T-helper 1 cell (primary cell): ENCODE measurements around the gene SEMA6A.

Experiments
- DNase-seq, 5 donors: peaks; one replicate each; pipeline ENCODE4 v3.0.0-alpha.2; 2012 to 2020

The SEMA6A gene

DNA sequence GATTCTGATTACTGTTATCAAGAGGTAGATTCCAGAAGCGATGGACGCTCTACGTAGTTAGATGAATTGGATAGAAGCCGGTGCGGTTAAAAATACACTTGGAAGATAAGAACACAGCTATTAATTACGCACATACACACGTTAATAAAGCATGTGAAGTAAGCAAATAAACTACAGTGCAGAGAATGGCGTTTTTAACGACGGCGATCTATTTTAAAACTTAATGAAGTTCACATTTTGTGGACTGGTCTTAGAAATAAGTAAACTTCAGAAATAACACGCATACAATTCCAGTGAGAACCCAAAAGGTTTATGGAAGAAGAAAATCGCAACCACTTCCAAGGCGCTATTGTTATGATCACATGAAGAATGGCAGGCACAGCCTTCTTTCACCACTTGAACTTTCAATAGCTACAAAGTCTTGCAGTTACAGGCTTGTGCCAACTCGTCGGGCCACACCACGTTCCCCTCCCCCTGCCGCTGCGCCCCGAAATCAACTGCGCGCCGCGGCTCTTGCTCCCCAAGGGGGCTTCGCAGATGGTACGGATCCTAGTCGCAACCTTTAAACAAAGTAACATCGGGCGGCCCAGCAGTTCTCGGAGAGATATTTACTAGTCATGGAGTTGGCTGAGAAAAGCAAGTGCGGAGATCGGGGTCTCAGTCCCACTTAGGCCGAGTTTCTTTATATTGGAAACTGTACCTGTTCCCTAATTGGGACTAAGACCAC lies 866 bp upstream of the SEMA6A start:
- no peak for DNase-seq

DNA sequence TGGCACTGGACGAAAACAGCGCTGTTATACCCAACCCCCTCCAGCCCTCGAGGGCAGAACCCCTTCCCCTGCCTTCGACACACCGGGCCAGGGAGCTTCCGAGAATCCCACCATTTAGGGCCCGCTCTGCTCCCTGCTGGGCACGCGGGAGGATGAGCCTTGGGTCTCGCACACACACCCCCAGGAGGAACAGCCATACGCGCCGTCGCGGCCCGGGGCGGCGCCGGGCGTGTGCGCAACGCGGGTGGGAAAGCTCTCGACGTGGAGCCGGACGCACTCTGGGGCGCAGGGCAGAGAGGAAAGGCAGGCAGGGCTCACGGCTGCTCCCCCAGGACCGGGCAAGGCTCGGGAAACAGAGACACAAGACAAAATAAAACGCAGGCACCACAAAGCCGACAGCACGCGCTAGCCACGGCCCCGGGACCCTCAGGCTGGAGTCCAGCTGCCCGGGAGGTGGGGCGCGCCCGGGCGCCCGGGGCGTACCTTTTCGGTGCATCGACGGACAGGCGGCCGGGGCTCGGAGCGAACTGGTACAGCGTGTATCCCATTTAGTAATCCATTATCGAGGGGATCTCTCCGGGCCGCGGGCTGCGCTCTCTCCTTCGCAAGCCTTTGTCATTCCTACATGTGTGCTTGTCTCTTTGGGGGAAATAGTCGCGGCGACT lies 789 bp downstream of the SEMA6A start:
- no peak for DNase-seq

DNA sequence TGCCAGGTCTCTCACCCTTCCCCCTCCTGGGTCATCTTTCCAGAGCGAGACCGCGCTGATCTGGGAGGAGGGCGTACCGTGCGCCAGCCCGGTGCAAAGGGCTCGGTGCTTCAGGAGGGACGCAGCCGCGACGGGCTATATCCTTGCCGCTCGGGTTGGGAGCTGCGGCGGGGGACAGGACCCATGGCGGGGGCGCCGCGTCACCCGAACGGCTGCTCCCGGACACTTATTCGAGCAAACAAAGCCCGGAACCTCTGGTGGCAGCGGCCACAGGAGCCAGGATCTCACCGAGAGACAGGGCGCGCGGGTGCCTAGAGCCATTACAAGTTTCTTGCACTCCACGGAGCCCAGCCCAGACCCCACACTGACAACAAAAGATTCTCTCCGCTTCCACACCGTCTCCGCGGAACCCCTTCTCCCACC lies 1.3 kb downstream of the SEMA6A start:
- no peak for DNase-seq

DNA sequence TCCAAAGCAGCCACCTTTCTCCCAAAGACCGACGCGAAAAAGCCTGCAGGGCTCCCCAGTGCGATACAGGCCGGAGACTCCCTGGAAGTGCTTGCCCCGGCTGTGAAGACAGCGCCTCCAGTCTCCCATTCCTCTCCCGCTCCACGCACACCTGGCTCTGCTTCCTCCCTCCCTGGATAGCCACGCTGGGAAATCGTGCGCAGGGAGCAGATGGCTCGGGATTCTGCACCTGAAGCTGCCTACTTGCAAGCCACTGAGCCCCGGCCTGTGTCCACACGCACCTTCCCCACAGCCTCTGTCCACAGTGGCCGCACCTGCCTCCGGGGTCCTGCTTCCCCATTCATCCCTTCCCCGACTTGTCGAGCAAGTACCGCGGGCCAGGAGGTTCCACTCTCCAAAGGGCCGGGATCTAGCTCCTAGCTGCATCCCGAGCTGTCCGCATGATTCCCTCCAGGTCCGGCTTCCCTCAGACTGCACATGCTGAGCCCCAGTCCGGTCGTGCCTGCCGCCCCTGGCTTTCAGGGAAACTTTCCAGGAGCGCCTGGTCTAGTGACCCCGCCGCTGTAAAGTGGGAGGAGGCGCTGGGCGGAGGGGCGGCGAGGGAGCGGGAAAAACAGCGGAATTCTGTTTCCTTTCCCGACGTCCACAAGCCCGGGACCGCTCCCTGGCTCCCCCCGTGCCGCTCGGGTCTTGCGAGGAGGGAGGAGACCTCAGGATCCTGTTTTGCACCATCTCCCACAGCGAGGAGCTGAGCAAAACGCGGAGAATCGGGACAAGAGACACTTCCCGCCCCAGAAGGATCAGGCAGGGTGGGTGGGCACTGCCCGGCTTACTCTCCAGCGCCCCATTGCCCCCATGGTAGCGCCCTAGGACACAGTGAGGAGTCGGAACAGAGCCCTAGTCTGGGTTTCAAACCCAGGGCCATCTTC lies 2.0 kb downstream of the SEMA6A start:
- no peak for DNase-seq

DNA sequence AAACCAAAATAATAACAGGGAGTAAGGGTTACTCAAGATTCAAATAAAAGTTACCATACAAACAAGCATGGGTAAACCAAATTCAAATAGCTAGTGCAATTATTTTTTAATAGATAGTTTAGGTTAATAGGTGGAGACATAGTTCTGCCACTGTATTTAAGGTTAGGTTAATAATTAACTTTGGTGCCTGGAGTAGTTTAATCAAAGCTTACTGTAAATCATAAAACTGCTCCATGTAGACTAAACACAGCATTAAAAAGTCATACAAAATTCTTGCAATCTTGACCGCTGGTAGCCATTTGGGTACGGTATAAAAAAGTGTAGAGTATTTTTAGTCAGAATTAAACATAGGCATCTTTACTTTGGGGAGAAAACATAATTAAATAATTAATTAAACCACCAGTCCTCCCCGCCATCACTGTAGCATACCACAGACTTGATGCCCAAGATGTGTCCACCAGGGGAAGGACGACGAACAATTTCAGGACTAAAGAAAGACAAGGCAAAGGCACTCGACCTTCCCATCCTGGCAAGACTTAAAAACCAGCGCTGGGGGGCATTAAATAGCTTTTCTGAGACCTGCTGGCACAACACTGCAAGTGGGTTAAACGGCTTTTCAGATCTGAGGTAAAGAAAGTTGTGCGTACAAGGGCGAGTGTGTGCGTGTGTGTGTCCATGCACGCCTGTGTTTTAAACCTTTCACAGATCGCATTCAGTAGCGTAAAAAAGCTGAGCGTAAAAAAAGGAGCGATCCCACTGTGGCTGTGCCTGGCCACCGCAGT lies 2.9 kb downstream of the SEMA6A start:
- DNase-seq = no peak

DNA sequence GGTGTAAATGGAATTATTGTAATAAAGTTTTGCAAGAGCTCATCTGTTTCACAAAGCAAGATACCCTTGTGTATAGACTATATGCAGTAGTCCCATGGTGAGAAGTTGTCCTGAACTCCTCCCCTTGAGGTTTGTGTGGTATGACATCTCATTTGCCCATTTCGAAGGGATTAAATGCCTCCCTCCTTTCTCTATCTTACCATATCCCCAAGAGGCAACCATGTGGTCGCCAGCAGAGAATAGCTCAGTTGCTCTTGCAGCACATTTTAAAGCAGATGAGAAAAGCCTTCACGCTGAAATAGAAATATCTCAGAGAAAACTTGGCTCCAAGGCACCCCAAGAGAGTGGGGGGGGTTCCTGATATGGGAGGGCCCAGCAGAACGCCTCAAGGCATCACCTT lies 4.6 kb downstream of the SEMA6A start:
- DNase-seq = no peak

DNA sequence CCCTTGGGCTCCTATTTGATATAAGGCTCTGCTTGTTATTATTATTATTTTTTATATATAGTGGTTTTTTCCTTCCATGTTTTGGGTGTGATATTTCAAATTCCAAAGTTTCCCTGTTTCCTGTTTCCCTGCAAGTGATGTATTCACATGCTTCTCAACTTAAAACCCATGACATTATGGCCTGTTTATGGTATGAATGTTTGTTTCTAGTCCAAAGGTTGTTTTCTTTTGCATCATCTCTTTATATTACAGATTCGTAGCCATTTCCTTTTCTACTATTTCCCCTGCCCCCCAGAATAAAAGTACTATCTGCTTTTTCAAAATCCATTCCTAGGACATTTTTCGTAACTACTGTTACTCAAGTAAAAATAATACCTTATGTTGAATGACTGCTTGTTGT lies 7.5 kb downstream of the SEMA6A start:
- DNase-seq = no peak

DNA sequence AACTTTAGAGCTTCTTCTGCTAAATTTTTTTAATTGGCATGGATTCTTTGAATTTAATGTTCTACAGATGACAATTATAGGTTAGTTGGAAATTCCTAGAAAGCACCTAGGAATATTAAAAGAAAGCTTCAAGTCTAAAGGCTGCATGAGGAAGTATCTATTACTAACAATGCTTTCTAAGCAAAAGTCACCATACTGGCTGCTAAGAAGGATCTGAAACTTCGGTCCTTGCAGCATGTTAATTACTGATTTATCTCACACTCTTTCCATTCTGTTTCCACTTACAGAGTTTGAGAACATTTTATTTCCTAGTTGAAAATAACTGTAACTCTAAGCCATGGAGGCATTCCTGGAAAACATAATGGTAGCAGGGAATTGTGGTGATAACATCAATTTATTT lies 8.4 kb downstream of the SEMA6A start:
- DNase-seq = no peak

DNA sequence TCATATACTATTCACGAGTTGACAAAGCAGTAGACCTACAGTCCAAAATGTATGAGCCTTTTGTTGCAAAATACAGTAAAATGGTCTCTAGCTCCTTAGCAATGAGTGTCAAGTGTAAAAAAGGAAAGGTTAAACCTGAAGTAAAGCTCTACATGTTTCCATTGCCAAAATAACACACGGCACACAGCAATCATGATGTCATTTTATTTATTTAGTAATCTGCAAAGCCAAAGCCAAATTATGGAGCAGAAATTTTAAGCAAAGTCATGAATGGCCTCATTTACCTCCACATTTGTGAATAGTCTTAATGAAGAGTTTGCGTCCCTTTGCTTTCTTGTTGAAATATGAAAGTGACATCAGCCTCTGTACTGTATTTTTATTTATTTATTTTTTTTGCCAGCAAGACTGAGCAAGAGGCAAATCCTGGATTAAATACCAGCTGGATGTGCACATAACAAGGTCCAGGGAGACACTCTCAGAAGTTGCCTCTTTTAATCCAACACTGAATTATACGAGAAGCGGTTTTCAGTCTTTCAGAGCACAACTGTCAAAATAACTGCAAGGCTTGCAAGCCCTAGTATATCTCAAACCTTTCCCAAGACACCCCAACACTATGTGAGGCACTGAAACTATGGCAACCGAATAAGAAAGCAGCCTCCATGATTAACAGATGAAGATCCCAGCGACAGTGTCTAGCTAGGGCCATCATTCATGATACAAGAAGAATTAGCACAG lies 9.7 kb downstream of the SEMA6A start:
- DNase-seq = no peak

DNA sequence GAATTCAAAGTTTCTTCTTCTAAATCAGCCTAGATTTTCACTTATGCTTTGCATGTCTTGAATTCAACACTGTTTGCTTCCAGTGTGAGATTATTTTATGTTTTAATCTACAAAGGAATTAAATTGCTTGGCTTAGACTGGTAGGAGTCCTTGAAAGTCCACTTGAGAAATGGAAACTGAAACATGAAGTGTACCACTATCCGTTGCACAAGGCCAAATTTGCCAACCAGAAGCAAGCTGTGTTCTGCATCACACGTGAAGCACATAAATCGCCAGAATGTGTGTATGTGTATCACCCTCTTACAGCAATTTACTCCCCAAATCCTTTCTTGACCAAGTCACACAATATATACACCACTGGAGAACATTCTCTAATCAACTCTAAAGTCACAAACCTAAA lies 10.3 kb downstream of the SEMA6A start:
- no peak for DNase-seq

DNA sequence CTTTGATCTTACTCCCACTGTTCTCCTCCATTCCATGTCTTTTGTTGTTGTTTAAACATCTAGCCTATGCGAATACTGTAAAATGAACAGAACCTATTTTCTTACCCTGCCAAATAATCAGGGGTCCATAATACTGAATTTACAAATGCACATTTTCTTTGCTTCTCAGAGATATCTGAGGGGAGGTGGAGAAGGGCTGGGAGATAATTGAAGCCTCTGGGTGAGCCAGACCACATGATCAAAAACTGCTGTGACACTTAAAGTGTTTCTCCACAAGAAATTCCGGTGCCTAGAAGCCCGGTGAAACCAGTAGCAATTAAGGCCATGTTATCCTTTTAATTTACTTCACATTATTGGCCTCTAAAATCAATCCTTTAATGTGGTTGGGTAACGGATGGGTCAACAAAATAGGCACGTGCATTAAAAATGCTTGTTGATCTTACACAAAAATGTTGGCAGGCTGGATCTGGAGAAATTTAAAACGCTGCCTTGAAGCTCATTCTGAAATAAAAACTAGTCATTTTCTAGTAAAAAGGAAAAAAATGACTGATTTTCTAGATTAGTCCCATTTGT lies 10.8 kb downstream of the SEMA6A start:
- DNase-seq = no peak

DNA sequence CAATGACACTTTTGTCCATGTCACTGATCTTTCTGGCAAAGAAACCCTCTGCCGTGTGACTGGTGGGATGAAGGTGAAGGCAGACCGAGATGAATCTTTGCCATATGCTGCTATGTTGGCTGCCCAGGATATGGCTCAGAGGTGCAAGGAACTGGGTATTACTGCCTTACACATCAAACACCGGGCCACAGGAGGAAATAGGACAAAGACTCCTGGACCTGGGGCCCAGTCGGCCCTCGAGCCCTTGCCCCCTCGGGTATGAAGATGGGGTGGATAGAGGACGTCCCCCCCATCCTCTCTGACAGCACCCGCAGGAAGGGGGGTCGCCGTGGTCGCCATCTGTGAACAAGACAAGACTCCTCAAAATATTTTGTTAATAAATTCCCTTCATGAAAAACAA lies 12.0 kb downstream of the SEMA6A start:
- no peak for DNase-seq

DNA sequence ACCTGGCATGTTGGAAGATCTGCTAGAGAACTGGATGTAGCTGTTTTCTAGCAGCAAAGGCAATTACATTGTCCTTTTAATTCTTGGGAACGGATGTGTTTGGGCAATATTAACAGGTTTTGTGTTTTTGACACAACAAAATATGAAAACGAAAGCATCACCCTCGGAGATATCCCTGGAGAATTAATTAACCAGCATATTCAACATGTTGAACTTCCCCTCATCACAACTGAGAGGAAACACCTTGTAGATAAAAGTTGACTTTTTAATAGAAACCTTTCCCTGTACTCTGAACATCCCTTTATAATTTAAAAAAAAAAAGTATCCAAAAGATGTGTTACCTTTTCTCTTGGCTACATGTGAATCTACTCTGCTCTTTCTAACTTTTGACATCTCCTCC lies 13.0 kb downstream of the SEMA6A start:
- DNase-seq = no peak

DNA sequence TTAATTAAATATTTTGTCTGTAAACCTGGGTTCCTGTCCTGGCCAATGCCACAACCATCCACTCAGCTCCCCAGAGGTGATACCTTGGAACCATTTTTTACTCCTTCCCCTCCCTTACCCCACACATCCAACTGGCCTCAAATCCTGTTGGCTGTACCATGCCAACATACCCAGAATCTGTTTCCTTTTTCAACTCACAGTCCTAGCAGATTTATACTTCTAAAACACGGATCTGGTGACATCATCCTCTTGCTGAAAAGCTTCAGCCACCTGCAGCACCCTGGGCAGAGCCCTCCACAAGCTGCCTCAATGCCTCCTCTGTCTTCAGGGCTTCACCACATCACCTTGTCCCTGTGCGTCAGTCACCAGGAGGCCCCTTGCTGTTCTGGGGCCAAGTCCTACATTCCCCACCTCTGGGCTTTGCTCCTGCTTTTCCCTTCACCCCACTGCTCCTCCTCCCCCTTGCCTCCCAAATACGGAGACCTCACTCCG lies 14.9 kb downstream of the SEMA6A start:
- no peak for DNase-seq

DNA sequence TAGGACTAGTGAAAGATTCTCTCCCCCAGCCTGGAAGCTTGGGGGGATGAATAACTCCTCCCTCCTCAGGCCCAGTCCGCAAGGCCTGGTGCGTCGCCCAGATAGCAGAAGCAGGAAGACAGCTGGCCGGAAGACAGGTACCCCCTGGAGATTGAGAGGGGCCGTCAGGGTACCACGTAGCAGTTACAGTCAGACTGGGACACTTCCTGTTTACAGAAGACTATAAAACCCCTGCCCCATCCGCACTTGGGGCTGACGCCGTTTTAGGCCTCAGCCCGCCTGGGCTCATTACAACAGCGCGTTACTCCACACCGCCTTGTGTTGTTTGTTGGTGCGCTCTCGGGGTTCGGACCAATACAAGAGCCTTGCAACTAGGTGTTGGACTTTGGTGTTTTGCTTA lies 15.4 kb downstream of the SEMA6A start:
- DNase-seq = no peak

DNA sequence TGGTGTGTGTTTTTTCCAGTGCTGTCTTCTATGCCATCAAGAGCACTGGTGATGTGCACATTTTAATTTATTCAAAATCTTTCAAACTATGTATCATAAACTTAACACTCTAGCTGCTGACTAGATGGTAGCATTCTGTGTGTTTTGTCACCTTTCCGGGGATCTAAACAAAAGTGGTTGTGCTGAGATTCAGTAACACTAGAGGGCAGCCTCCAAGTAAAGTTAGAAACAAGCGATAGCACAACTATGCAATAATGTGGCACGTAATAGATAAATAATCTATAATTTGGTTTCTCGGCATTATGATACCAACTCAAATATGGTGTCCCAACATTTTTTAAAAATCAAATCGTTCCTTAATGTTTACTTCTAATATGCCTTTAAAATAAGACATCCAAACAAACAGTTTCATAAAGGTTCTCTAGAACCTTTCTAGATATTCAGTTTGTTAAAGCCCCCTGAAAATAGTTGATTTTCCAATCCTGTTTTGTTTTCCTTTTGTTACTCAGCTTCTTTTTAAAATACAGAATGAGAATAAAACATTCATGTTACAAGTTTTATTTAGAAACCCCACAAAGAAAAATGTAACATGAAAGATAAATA lies 16.9 kb downstream of the SEMA6A start:
- DNase-seq = no peak

DNA sequence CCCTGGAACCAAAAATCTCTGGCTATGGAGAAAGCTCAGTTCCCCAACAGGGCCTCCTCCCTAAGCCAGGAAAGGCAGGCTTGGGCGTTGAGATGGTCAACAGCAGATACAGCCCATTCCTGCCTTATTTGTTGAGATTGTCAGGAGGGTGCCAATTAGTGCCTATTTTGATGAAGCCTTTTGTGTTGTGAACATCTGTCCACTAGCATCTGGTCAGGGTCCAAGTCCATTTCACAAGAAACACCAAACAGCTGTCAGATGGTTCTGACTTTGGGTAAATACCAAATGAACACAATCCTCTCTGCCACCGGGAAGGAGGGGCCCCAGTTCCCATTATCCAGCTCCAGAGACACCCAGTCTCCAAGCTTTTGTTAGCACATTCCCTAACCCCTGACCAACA lies 19.9 kb downstream of the SEMA6A start:
- DNase-seq = no peak

DNA sequence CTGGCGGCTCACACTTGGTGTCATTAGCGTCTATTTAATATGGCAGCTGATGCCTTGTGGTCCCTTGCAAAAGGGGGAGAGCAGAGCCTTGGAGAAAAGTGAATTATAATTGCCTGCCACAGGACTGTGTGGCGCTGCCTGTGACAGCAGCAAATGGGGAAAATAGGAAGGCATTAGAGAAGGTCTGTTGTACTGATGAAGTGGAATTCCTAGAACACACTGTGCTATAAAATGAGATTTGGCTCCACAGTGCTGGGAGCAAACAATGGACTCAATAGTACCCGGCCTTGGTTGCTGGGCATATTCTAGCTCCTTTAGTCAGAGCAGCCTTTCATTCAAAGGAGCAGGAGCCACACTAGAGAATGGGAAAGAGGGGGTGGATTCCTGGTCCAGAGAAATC lies 21.3 kb downstream of the SEMA6A start:
- no peak for DNase-seq

DNA sequence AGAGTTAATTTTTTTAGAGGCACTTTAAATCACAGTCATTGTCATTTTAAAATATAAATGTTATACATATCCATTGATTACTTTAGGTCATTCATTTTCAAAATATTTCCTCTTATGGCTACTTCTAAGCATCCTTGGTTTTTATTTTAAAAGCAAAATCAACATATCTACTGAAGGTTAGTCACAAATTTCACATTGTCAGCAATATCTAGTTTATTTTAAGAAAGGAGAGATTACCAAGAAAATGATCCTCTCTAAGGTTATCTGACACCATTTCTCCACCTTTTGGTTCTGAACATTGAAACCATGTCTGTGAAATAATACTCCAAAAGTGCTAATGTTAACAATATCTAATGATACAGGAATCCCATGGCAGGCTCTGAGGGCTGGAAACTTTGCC lies 24.5 kb downstream of the SEMA6A start:
- DNase-seq = no peak

DNA sequence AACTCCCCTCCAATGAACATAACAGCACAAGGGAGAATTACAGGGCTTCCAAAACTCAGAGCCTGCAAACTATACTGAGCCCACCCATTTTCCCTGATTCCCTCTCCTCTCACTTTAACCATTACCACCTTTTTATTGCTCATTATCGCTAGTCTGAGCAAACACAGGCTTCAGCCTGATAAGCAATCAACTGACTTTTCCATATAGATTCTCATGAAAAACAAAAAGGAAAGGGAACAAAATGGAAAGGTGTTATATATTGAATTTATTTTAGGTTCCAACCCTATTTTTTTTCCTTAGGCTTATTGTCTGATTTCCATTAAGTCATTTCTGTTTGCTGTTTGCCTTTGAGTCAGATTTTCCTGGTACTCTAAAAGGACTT lies 27.9 kb downstream of the SEMA6A start:
- no peak for DNase-seq
